Measurements from ENCODE around the gene MRPL41.
A peak's percentile ranks its signal among the peaks of the same experiment; 100 is the strongest.

MRPL41 gene

DNA sequence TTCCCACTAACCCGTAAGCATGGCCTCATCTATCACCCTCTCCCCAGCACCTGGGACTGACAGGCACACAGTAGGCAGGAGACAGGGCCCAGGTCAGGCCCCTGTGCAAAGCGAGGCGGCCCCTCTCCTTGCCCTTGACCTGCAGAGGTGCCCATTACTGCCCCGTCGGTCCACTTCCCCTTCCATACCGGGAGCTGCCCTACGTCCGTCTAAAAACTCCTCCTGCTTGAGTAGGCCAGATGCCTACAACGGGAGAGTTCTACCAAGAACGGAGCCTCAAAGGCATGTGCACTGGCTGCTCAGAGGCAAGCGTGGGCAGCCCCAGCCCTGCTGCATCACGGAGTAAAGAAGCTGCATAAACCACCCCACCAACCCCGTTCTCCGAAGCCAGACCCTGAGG, 31.7 kb downstream of the MRPL41 start:
- no peak for DNase-seq (ENCODE audit: low spot score)
- H3K27ac ChIP-seq = no peak overlapping the region
- no peak overlapping the region for H3K4me3 ChIP-seq
- TF ChIP-seq CTCF (IDR thresholded peaks at IDR 0.05) = no peak

GRCh38 chr9:137583957-137584356, 32.3 kb downstream of the MRPL41 start:
- TF ChIP-seq CTCF (IDR thresholded peaks at IDR 0.05) = no peak
- H3K27ac ChIP-seq = no peak overlapping the region
- DNase-seq (ENCODE audit: low spot score) = no peak
- no peak overlapping the region for H3K4me3 ChIP-seq

GRCh38 chr9:137586854-137587253, 35.2 kb downstream of the MRPL41 start:
- TF ChIP-seq CTCF (IDR thresholded peaks at IDR 0.05) = no peak
- no peak for DNase-seq (ENCODE audit: low spot score)

DNA sequence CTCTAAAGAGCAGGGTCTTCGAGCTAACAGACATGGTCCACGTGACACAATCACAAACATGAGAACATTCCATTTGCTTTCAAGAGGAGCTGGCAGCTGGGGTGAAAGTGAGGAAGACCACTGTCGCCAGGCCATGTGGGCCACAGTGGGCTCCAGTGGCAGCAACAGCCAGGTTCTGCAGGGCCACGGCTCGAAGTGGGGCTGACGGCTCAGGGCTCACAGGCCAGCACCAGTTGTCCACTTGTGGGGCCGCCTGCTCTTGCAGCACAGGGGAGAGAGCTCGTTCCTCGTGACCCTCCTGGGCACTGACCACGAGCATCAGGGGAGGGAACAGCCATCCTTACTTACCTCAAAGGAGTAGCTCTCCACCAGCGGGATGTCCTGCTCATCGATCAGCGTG, 36.6 kb downstream of the MRPL41 start:
- no peak for DNase-seq (ENCODE audit: low spot score)
- Histone ChIP-seq H3K27ac (no peak overlapping the region), H3K4me3 (no peak overlapping the region)
- TF ChIP-seq CTCF (IDR thresholded peaks at IDR 0.05) = no peak

More at GRCh38 chr9:137586854-137587253, 35.2 kb downstream of the MRPL41 start:
- Histone ChIP-seq H3K4me3 (no peak overlapping the region), H3K27ac (no peak overlapping the region)

GRCh38 chr9:137588891-137589290, 37.2 kb downstream of the MRPL41 start:
- DNase-seq (ENCODE audit: low spot score) = no peak
- H3K27ac ChIP-seq = no peak overlapping the region
- peak overlapping the region; percentile 95 for H3K4me3 ChIP-seq
- no peak for TF ChIP-seq CTCF (IDR thresholded peaks at IDR 0.05)

GRCh38 chr9:137589441-137590122, 37.9 kb downstream of the MRPL41 start:
- TF ChIP-seq CTCF (IDR thresholded peaks at IDR 0.05) = no peak
- peak overlapping the region; percentile 95 for H3K4me3 ChIP-seq
- peak overlapping the region in 1 of 2 donors; percentile 80 for H3K27ac ChIP-seq
- no peak for DNase-seq (ENCODE audit: low spot score)

- H3K4me3 ChIP-seq = peak overlapping the region; percentile 95
- no peak for DNase-seq (ENCODE audit: low spot score)
- TF ChIP-seq CTCF (IDR thresholded peaks at IDR 0.05) = no peak
- H3K27ac ChIP-seq = peak overlapping the region in 1 of 2 donors; percentile 80
These were observed 38.4 kb downstream of the MRPL41 start for GRCh38 chr9:137590123-137590468.
